GM10847 (cell line): ENCODE measurements around the gene MYH7.

ENCODE experiments used
- POLR2A ChIP-seq: IDR thresholded peaks from 2 replicates; pipeline ENCODE4 v1.6.1; 2011; ENCODE audit not compliant: insufficient read length; ENCODE audit errors: extremely low read depth

Gene MYH7

GRCh38 chr14:23435543-23436326 is at the start of gene MYH7:
TSS of gene MYH7 (minus strand) at chr14:23435660. CDS start at chr14:23433732, 1,928 bp downstream.
- no peak for TF ChIP-seq POLR2A

GRCh38 chr14:23483236-23483854 is 47.9 kb upstream of the MYH7 start:
- no peak for TF ChIP-seq POLR2A

- no peak for TF ChIP-seq POLR2A
Observed at GRCh38 chr14:23482823-23483148, 47.3 kb upstream of the MYH7 start.

GRCh38 chr14:23481979-23482822 is 46.7 kb upstream of the MYH7 start:
- no peak for TF ChIP-seq POLR2A

GRCh38 chr14:23481362-23481970 is 46.0 kb upstream of the MYH7 start:
- no peak for TF ChIP-seq POLR2A

- no peak for TF ChIP-seq POLR2A
Observed at GRCh38 chr14:23478109-23478759, 42.8 kb upstream of the MYH7 start.

GRCh38 chr14:23470947-23471346 is 35.5 kb upstream of the MYH7 start:
- TF ChIP-seq POLR2A, result no peak

- no peak for TF ChIP-seq POLR2A
Observed at GRCh38 chr14:23469906-23470403, 34.5 kb upstream of the MYH7 start.

GRCh38 chr14:23469127-23469905 is 33.9 kb upstream of the MYH7 start, which contains the start of gene NGDN:
TSS of gene NGDN (plus strand) at chr14:23469703. CDS start at chr14:23469716, 13 bp downstream.
- peak; percentile 49 for TF ChIP-seq POLR2A

GRCh38 chr14:23468704-23469126 is 33.3 kb upstream of the MYH7 start:
- TF ChIP-seq POLR2A, result no peak

GRCh38 chr14:23465261-23465660 is 29.8 kb upstream of the MYH7 start:
- TF ChIP-seq POLR2A, result no peak

GRCh38 chr14:23464700-23465099 is 29.2 kb upstream of the MYH7 start:
- TF ChIP-seq POLR2A, result no peak

GRCh38 chr14:23460960-23461359 is 25.5 kb upstream of the MYH7 start:
- no peak for TF ChIP-seq POLR2A
